ENCODE measurements around the gene SLC25A47. TPM values are rescaled to one million over a fixed set of nuclear protein-coding genes. Genes with fewer than 3 reads are reported as not detected.
A peak's percentile ranks its signal among the peaks of the same experiment; 100 is the strongest.

SLC25A47 gene
- total RNA-seq, 1 donor from 2014 or later, result not detected

- H3K4me3 ChIP-seq (ENCODE audit: low read depth, low read length), result no peak overlapping the region
- TF ChIP-seq CTCF (conservative IDR thresholded peaks at IDR 0.05; ENCODE audit: low read depth, low read length), result no peak
- DNase-seq (ENCODE audit: low read depth), result no peak
These were observed 32.4 kb upstream of the SLC25A47 start for GRCh38 chr14:100290607-100291304.

GRCh38 chr14:100291305-100292075, 31.6 kb upstream of the SLC25A47 start:
- H3K4me3 ChIP-seq (ENCODE audit: low read depth, low read length), result no peak overlapping the region
- no peak for TF ChIP-seq CTCF (conservative IDR thresholded peaks at IDR 0.05; ENCODE audit: low read depth, low read length)
- DNase-seq (ENCODE audit: low read depth), result no peak

- no peak overlapping the region for H3K4me3 ChIP-seq (ENCODE audit: low read depth, low read length)
- no peak for DNase-seq (ENCODE audit: low read depth)
- no peak for TF ChIP-seq CTCF (conservative IDR thresholded peaks at IDR 0.05; ENCODE audit: low read depth, low read length)
These were observed 30.8 kb upstream of the SLC25A47 start for GRCh38 chr14:100292301-100292775.

GRCh38 chr14:100292776-100293461, 30.2 kb upstream of the SLC25A47 start:
- no peak for DNase-seq (ENCODE audit: low read depth)
- TF ChIP-seq CTCF (conservative IDR thresholded peaks at IDR 0.05; ENCODE audit: low read depth, low read length), result no peak

GRCh38 chr14:100293497-100294212, 29.5 kb upstream of the SLC25A47 start:
- no peak for TF ChIP-seq CTCF (conservative IDR thresholded peaks at IDR 0.05; ENCODE audit: low read depth, low read length)
- H3K4me3 ChIP-seq (ENCODE audit: low read depth, low read length), result no peak overlapping the region
- DNase-seq (ENCODE audit: low read depth), result no peak

More at GRCh38 chr14:100292776-100293461, 30.2 kb upstream of the SLC25A47 start:
- no peak overlapping the region for H3K4me3 ChIP-seq (ENCODE audit: low read depth, low read length)

- no peak overlapping the region for H3K4me3 ChIP-seq (ENCODE audit: low read depth, low read length)
- DNase-seq (ENCODE audit: low read depth), result peak; percentile 23
- TF ChIP-seq CTCF (conservative IDR thresholded peaks at IDR 0.05; ENCODE audit: low read depth, low read length), result no peak
These were observed 28.8 kb upstream of the SLC25A47 start for GRCh38 chr14:100294213-100294962.

Data from epithelial cell of proximal tubule (primary cell).